Astrocyte (in vitro differentiated cells and primary cell): ENCODE results near the gene MPC2.

Experiments used
- EZH2 ChIP-seq: IDR thresholded peaks from 2 replicates; pipeline ENCODE4 v1.6.1; 2012; ENCODE audit warnings: mild to moderate bottlenecking, low read length, inconsistent platforms; ENCODE audit not compliant: insufficient read depth
- TF ChIP-seq, protein P1 (sequence below): IDR thresholded peaks from 2 replicates; pipeline ENCODE4 v1.5.1; 2011; ENCODE audit warnings: low read depth, mild to moderate bottlenecking, inconsistent platforms, low read length, moderate library complexity; ENCODE audit not compliant: insufficient read depth

DNA sequence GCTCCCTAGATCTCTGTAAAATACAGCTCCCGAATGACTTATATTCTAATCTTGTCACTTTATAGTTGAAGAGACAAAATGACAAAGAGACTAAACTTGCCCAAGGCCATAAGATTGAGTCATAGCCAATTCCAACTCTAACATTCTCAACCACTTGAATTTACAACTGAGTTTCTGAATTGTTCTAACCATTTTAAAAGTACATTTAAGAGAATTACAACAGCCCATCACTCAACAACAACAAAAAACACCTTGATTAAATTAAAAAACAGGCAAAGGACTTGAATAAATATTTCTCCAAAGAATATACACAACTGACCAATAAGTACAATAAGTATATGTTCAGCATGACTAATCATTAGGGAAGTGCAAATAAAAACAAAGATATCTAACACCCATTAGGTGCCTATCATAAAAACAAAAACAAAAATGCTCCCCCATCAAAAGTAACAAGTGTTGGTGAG lies 14.2 kb downstream of the MPC2 start:
- TF ChIP-seq, protein P1, sequence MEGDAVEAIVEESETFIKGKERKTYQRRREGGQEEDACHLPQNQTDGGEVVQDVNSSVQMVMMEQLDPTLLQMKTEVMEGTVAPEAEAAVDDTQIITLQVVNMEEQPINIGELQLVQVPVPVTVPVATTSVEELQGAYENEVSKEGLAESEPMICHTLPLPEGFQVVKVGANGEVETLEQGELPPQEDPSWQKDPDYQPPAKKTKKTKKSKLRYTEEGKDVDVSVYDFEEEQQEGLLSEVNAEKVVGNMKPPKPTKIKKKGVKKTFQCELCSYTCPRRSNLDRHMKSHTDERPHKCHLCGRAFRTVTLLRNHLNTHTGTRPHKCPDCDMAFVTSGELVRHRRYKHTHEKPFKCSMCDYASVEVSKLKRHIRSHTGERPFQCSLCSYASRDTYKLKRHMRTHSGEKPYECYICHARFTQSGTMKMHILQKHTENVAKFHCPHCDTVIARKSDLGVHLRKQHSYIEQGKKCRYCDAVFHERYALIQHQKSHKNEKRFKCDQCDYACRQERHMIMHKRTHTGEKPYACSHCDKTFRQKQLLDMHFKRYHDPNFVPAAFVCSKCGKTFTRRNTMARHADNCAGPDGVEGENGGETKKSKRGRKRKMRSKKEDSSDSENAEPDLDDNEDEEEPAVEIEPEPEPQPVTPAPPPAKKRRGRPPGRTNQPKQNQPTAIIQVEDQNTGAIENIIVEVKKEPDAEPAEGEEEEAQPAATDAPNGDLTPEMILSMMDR = no peak
- no peak for TF ChIP-seq EZH2
